ENCODE results near the gene LAPTM5. TPM values are rescaled to one million over a fixed set of nuclear protein-coding genes. Genes with fewer than 3 reads are reported as not detected.

Gene LAPTM5
- total and polyA plus RNA-seq, 8 donors = 4.6 to 48.4 (median 35.4) TPM

DNA sequence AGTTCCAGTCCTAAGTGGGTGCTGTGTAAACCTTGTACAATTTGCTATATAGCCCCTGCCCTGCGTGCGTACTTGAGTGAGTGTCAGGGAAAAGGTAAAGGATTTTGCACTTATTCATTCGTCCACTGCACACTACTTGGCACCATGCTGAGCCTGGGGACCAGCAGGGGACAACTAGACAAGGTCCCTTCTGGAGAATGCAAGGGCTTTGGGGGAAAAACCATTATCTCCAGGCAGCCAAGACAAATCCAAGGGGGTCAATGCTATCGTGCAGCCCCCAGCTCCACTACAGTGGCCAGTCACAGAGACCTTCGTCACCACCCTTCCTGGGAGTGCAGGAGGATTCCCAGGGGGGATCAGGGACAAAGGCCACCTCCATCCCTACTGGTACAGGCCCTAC lies 73.9 kb downstream of the LAPTM5 start:
- intact Hi-C loops (cut with DNase I; ENCODE audit: low total_unique reads) = no loop called here
- no peak for DNase-seq
- Histone ChIP-seq H3K27me3 (peaks cover 7 to 81% (median 34%) of the 10 kb centered on the region in 3 donors), H3K4me3 (no peak overlapping the region), H3K9me3 (peaks cover 0 to 11% (median 5%) of the 10 kb centered on the region in 4 donors), H3K4me1 (peaks cover 0 to 14% (median 10%) of the 10 kb centered on the region in 4 donors), H3K36me3 (no peaks in the 10 kb centered on the region), H3K27ac (no peak overlapping the region)
- WGBS, 5 donors = 68 to 87% (median 81%) methylated on average over 4 to 5 of the region's 5 CpGs
- no peak for TF ChIP-seq POLR2AphosphoS5 (IDR thresholded peaks at IDR 0.05)
- TF ChIP-seq, protein P1, sequence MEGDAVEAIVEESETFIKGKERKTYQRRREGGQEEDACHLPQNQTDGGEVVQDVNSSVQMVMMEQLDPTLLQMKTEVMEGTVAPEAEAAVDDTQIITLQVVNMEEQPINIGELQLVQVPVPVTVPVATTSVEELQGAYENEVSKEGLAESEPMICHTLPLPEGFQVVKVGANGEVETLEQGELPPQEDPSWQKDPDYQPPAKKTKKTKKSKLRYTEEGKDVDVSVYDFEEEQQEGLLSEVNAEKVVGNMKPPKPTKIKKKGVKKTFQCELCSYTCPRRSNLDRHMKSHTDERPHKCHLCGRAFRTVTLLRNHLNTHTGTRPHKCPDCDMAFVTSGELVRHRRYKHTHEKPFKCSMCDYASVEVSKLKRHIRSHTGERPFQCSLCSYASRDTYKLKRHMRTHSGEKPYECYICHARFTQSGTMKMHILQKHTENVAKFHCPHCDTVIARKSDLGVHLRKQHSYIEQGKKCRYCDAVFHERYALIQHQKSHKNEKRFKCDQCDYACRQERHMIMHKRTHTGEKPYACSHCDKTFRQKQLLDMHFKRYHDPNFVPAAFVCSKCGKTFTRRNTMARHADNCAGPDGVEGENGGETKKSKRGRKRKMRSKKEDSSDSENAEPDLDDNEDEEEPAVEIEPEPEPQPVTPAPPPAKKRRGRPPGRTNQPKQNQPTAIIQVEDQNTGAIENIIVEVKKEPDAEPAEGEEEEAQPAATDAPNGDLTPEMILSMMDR (IDR thresholded peaks at IDR 0.05) = no peak
- TF ChIP-seq POLR2A (IDR thresholded peaks at IDR 0.05) = no peak
- no peak for TF ChIP-seq EP300 (IDR thresholded peaks at IDR 0.05)

Small RNAs within 50 kb of the gene (small RNA-seq; reads per million reads assigned to genes)
- 0 reads per million in 4 donors for gene MIR4420

Other genes starting within 250 kb of the LAPTM5 start
- 1 to 10 TPM in 1 of 5 donors, not detected in 4; 1.7 TPM for gene MATN1, start 34.2 kb downstream of the LAPTM5 start, total RNA-seq
- gene MATN1, start 34.2 kb downstream of the LAPTM5 start, polyA plus RNA-seq = not detected
- 10 to 100 TPM in 4 of 5 donors, under 1 TPM in 1; 0.58 to 47.2 (median 30.8) TPM for gene SDC3, start 151.0 kb upstream of the LAPTM5 start, total RNA-seq
- 10 to 100 TPM in 2 of 3 donors, 1 to 10 TPM in 1; 9.9 to 13.0 (median 10.7) TPM for gene SDC3, start 151.0 kb upstream of the LAPTM5 start, polyA plus RNA-seq